ENCODE measurements around the gene HMGCS2. TPM values are rescaled to one million over a fixed set of nuclear protein-coding genes. Genes with fewer than 3 reads are reported as not detected.
A peak's percentile ranks its signal among the peaks of the same experiment; 100 is the strongest.
"Not testable (repeated sequence)": the region's sequence is repeated elsewhere in the genome, so short reads cannot be mapped to it uniquely, and the experiment has no call there.

HMGCS2 gene
- total and polyA plus RNA-seq, 7 donors: 0.10 to 55.2 (median 14.1) TPM

GRCh38 chr1:119787776-119788175, 19.1 kb upstream of the HMGCS2 start:
- Histone ChIP-seq H3K9me3 (no peaks in the 10 kb centered on the region), H3K36me3 (ENCODE audit: insufficient read depth in 1 of 2, low read depth in 1 of 2) (no peaks in the 10 kb centered on the region), H3K4me1 (no peaks in the 10 kb centered on the region), H3K27ac (no peak overlapping the region), H3K27me3 (ENCODE audit: insufficient read depth in 3 of 3, low read length in 2 of 3) (no peaks in the 10 kb centered on the region), H3K4me3 (no peak overlapping the region)
- TF ChIP-seq, protein P1, sequence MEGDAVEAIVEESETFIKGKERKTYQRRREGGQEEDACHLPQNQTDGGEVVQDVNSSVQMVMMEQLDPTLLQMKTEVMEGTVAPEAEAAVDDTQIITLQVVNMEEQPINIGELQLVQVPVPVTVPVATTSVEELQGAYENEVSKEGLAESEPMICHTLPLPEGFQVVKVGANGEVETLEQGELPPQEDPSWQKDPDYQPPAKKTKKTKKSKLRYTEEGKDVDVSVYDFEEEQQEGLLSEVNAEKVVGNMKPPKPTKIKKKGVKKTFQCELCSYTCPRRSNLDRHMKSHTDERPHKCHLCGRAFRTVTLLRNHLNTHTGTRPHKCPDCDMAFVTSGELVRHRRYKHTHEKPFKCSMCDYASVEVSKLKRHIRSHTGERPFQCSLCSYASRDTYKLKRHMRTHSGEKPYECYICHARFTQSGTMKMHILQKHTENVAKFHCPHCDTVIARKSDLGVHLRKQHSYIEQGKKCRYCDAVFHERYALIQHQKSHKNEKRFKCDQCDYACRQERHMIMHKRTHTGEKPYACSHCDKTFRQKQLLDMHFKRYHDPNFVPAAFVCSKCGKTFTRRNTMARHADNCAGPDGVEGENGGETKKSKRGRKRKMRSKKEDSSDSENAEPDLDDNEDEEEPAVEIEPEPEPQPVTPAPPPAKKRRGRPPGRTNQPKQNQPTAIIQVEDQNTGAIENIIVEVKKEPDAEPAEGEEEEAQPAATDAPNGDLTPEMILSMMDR (IDR thresholded peaks at IDR 0.05): no peak
- intact Hi-C loops (cut with DNase I): no loop called here
- no peak for ATAC-seq
- DNase-seq: no peak
- WGBS, 3 donors: 48 to 66% (median 58%) methylated on average over 2 of the region's 2 CpGs

DNA sequence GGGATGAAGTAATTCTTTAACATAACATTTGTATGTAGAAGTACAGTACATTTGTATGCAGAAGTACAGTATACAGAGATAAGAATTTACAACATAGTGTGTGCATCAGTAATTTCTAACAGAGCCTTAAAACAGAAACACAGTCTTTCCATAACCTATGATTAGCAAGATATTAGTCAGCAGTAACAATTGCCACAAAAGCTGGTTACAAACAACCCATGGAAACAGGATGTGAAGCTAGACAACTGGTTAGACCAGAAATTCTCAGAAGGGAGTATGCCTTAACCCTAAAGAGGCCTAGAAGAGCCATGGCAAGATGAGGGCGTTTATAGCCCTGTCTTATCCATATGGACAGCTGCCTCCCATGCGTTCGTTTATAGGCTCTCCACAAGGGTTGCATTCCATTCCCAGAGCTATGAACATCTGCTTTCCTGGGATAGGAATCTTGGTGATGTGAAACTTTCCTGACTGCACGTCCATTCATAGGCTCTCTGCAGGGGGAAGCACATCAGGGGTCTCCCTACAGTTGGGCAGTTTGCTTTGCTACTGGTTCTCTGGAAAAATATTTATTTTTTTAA, 17.9 kb upstream of the HMGCS2 start:
- DNase-seq; ATAC-seq; H3K4me3 ChIP-seq; H3K9me3 ChIP-seq; H3K36me3 ChIP-seq (ENCODE audit: insufficient read depth in 1 of 2, low read depth in 1 of 2); H3K27ac ChIP-seq; H3K27me3 ChIP-seq (ENCODE audit: insufficient read depth in 3 of 3, low read length in 2 of 3); intact Hi-C loops (cut with DNase I); H3K4me1 ChIP-seq: not testable (repeated sequence)
- 56 to 64% (median 60%) methylated on average over 4 of the region's 4 CpGs for WGBS, 3 donors

GRCh38 chr1:119786046-119786445, 17.3 kb upstream of the HMGCS2 start:
- ATAC-seq; H3K27me3 ChIP-seq (ENCODE audit: insufficient read depth in 3 of 3, low read length in 2 of 3); H3K9me3 ChIP-seq; intact Hi-C loops (cut with DNase I); H3K36me3 ChIP-seq (ENCODE audit: insufficient read depth in 1 of 2, low read depth in 1 of 2); H3K27ac ChIP-seq; H3K4me1 ChIP-seq; H3K4me3 ChIP-seq; DNase-seq: not testable (repeated sequence)
- WGBS, 3 donors: 70 to 74% (median 74%) methylated on average over 7 of the region's 7 CpGs

DNA sequence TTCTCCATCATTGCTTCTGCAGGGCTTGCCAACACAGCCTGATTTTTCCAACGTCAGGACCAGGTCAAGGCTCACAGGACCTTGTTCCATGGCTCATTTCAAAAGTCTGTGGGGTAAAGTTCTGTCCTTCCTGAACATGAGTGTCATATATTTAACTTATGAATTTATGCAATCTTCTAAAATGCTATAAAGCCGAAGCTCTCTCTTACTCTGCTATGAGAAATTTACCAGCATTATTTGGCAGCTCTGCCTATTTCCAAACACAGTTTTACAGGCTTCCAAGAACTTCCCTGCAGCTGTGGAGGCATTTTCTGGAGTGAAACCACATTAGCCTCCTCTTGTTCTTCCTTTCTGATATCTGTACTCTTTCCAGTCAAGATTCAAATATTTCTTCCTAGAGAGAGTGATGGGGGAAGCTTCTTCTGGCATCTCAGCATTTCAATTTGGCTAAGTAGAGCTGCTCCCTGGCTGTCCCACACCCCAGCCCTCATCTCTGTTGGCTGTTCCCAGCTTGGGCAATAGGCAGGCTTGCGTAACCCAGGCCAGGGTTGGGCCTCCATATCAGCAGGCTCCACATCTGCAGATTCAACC, 15.6 kb upstream of the HMGCS2 start:
- no peak overlapping the region for H3K27ac ChIP-seq
- H3K36me3 ChIP-seq (ENCODE audit: insufficient read depth in 1 of 2, low read depth in 1 of 2): no peaks in the 10 kb centered on the region
- 69 to 78% (median 73%) methylated on average over 3 of the region's 3 CpGs for WGBS, 3 donors
- H3K4me3 ChIP-seq: no peak overlapping the region
- DNase-seq: peak; percentile 72 to 84
- TF ChIP-seq, protein P1 (IDR thresholded peaks at IDR 0.05): no peak
- H3K9me3 ChIP-seq: no peaks in the 10 kb centered on the region
- peak in 3 of 4 donors; percentile 64 to 68 (median 67) for ATAC-seq
- H3K27me3 ChIP-seq (ENCODE audit: insufficient read depth in 3 of 3, low read length in 2 of 3): no peaks in the 10 kb centered on the region
- intact Hi-C loops (cut with DNase I): no loop called here
- H3K4me1 ChIP-seq: no peaks in the 10 kb centered on the region

DNA sequence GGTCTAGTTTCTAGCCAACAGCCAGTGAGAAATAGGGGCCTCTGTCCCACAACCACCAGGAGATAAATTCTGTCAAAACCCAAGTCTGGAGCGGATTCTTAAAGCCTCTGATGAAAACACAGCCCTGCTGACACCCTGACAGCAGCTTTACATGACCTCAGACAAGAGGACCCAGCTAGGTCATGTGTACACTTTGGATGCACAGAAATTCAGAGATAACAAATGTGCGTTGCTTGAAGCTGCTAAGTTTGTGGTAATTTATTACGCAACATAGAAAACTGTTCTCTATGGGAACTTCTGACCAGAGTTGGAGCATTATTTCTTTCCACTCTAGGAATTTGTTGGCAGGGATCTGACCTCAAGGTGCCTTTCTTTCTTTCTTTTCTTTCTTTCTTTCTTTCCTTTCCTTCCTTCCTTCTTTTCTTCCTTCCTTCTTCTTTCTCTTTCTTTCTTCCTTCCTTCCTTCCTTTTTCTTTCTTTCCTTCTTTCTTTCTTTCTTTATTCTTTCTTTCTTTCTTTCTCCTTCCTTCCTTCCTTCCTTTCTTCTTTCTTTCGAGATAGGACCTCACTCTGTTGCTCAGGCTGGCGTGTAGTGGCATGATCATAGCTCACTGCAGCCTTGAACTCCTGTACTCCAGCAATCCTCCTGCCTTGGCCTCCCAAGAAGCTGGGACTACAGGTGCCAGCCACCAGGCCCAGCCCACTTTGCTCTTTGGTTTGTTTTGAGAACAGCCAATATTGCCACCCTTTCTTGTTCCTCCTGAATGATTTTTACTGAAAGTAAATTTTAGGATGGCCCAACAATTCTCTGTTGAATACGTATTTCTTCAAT, 14.9 kb upstream of the HMGCS2 start:
- Histone ChIP-seq H3K9me3 (no peaks in the 10 kb centered on the region), H3K4me1 (no peaks in the 10 kb centered on the region), H3K36me3 (ENCODE audit: insufficient read depth in 1 of 2, low read depth in 1 of 2) (no peaks in the 10 kb centered on the region), H3K27ac (no peak overlapping the region), H3K27me3 (ENCODE audit: insufficient read depth in 3 of 3, low read length in 2 of 3) (no peaks in the 10 kb centered on the region), H3K4me3 (no peak overlapping the region)
- ATAC-seq: no peak
- TF ChIP-seq, protein P1 (IDR thresholded peaks at IDR 0.05): no peak
- 80 to 86% (median 84%) methylated on average over 6 of the region's 6 CpGs for WGBS, 3 donors
- DNase-seq: no peak
- intact Hi-C loops (cut with DNase I): no loop called here

Measured in psoas muscle (tissue), 8 donors.